Activated CD4-positive, alpha-beta T cell treated with anti-CD3 and anti-CD28 coated beads for 4 hours (primary cell): Measurements from ENCODE around the gene CRTC1.
"Not testable (repeated sequence)": the region's sequence is repeated elsewhere in the genome, so short reads cannot be mapped to it uniquely, and the experiment has no call there.

Experiments
- DNase-seq, 2 donors: peaks; one replicate each; pipeline ENCODE4 v3.0.0-alpha.2; 2020

CRTC1 gene

DNA sequence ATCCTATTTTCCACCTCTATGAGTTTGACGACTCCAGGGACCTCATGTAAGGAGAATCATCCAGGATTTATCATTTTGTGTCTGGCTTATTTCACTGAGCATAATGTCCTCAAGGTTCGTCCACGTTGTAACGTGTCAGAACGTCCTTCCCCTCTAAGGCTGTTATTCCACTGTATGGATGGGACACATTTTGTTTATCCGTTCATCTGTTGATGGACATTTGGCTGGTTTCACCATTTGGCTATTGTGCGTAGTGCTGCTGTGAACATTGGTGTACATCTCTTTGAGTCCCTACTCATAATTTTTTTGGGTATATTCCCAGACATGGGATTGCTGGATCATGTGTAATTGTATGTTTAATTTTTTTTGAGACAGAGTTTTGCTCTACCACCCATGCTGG lies 21.5 kb downstream of the CRTC1 start:
- DNase-seq: no peak

DNA sequence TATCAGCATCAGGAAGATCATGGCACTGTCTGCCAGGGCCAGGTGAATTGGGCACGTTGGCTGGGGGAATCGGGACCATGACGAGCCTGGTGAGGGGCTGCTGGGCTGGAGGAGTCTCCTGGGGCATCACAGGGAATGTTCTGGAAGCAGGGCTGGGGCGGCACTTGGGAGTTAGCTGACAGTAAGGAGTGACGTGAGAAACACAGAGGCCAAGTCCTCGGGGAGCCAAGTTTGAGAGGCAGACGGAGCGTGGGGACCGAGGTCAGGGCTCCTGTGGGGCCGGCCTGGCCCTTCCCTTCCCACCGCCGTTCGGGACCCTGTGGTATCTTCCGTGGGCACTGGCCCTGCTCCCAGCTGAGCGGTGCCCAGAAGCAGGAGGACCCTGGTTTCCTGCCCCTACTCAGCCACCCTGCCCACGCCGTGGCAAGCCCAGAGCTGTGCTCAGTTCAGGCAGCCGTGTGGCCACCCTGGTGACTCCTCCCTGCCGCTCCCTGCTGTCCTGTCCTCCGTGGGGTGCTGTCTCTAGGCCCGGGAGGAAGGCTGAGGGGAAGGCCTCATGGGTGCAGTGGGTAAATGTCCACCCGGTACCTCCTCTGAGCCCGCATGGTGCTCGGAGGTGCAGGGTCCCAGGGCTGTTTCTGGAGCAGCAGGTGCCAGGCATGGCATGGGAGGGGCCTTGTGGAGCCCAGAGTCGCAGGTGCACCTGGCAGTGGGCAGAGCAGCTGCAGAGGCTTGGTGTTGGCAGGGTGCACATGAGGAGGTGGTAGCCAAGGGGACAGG lies 25.2 kb downstream of the CRTC1 start:
- no peak for DNase-seq

DNA sequence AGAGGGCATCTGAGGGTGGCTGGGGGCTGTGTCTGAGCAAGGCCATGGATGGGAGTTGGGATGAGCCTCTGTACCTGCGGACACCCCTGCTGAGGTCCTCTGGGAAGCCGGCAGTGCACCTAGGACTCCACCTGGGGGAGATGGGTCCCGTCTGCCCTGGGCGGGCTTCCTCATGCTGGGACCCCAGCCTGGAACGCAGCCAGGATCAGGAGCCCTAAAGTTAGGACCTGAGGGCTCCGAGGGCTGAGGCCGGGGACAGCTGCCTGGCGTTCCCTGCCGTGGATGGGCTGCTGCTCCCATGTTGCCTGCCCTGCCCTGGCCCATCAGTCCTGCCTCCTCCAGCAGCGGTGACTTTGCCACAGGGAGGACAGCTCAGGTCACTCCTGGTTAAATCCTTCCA lies 26.1 kb downstream of the CRTC1 start:
- DNase-seq: no peak

DNA sequence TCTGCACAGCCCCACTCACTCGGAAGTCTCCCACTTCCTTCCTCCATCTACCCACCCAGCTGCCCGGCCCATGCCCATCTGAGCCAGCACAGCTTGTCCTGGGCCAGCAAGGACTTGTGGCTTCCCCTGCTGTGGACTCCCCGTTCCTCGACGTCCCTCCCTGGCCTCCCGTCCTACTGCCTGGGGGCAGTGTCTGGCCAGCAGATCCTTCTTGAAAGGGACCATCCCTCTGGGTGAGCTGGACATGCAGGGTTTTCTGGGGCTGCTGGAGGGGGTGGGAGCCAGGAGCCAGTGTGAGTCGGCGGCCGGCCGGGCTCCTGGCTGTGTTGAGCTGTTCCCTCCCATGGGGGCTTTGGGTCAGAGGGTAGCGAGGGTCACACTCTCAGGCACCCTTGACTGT lies 26.7 kb downstream of the CRTC1 start:
- DNase-seq: no peak

DNA sequence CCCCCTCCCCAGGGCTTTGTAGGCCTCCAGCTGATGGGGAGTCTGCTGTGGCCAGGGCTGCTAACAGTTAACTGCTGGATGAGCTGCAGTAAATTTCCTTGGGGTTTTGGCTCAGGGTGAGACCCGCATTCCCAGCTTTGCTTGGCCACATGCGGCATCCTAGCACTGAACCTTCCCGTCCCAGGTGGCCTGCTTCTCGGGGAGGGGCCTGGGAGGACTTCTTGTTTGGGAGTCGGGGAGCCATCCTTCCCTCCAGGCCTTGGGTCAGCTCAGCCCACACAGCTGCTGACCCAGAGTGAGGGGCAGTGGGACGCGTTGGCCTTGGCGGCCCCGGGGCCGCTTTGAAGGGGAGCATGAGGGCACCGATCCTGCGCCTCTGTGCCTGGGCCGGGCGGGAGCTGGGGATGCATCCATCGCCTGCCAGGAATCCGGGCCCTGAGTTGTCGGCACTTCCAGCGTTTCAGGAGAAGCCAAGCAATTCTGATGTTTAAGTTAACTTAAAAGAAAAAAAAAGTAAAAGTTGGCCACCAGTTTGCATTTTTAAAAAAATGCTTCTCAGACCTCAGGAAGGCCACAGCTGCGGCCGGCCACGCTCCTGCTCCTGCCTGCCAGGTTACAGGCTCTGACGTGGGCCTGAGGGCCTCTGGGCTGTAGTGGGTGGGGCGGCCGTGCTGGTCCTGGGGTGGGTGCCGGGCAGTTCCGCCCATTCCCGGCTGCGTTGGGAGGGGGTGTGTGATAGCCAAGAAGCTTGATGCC lies 27.7 kb downstream of the CRTC1 start:
- no peak for DNase-seq

DNA sequence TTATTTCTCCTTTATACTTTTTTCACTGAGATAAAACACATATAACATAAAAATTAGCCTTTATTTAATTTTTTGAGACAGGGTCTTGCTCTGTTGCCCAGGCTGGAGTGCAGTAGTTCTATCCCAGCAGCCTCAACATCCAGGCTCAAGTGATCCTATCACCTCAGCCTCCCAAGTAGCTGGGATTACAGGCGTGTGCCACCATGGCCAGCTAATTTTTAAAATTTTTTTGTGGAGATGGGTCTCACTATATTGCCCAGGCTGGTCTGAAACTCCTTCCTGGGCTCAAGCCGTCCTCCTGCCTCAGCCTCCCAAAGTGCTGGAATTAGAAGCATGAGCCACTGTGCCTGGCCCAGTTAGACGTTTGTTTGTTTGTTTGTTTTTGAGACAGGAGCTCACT lies 28.4 kb downstream of the CRTC1 start:
- no peak for DNase-seq

DNA sequence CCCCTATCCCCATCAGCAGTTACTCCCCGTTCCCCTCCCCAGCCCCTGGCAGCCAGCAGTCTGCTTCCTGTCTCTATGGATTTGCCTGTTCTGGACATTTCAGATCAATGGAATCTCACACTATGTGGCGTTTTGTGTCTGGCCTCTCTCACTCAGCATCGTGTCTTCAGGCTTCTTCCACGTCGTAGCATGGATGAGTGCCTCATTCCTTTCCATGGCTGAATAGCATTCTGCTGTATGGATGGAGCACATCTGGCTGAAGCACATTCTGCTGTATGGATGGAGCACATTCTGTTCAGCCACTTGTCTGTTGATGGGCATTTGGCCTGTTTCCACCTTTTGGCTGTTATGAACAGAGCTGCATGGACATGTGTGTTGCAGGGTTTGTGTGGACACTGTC lies 29.5 kb downstream of the CRTC1 start:
- DNase-seq: no peak

DNA sequence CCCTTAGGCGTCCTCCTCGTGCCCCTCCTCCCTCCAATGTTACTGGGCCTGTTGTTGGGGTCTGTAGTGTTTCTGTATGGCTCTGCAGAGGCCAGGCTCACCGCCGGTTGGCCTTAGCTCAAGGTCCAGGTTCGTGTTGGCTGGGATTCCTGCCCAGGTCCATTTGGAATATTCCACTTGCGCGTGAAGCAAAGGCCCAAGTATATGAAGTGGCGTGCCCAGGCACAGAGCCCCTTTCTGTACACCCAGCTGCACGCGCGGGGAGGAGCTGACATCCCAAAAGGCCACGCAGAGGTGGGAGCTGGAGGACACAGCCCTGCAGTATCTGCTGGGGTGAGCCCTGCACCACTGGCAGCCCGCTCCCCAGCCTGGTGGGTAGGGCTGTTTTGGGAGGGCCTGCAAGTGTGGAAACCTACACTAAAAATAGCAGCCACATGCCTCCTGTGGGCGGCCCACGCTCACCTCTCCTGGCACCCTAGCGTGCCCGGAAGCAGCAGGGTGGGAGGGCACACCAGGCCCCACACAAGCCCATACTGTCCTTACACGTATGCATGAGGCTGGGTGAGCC lies 30.2 kb downstream of the CRTC1 start:
- DNase-seq: no peak

DNA sequence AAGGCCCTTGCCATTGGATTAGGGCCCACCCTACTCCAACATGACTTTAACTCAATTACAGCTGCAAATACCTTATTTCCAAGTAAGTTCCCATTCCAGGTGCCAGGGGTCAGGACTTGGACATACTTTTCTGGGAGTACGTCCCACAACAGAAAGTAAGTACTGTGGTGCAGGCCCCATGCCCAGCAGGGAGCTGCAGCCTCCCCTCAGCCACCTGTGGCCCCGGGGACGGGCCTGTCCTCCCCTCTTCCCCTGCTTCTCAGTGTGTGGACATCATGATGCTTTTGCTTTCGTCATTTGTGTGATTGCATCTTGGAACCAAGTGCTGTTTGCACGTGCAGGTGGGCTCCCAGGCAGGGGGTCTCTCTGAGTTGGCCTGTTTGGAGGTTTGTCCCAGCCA lies 31.9 kb downstream of the CRTC1 start:
- DNase-seq: no peak

DNA sequence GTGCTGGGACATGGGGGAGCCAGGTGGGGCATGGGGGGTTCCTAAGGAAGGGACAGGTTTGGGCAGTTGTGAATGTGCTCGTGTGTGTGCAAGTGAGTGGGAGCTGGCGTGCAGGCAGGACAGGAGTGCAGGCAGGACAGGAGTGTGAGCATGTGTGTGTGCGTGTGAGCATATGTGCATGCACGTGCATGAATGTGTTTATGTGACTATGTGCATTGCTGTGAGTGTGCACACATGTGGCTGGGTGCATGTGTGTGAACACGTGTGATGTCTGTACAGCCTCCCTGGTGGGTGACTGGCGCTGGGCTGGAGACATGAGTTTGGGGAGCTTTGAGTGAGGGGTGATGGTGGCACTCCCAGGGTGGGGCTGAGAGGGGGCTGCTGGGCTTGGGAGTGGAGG lies 33.4 kb downstream of the CRTC1 start:
- DNase-seq: no peak

DNA sequence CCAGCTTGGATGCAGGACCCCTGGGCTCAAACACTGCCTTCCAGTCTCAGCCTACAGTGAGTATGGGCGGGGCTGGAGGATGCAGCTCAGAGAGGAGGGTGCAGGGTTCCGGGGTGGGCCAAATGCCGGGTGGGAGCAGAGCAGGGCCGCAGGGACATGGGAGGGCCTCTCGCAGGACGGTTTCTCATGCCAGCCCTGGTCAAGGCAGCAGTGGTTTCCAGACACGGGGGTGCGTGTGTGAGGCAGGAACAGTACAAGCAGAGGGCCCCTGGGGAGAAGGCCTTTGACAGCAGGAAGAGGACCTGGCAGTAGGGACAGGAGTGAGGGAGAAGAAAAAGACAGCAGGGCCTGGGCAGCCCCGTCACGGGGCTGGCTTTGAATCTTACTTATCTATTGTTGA lies 34.1 kb downstream of the CRTC1 start:
- DNase-seq: no peak

DNA sequence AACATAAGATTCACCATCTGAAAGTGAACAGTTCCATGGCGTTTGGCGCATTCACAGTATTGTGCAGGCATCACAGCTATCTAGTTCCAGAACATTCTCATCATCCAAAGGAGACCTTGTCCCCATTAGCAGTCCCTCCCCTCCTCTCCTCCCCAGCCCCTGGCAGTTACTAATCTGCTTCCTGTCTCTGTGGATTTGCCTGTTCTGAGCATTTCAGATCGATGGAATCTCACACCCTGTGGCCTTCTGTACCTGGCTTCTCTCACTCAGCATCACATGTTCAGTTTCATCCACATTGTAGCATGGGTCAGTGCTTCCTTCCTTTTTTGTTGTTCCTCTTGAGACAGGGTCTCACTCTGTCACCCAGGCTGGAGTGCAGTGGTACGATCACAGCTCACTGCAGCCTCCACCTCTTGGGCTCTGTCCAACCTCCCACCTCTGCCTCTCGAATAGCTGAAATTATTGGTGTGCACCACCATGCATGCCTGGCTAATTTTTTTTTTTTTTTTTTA lies 34.6 kb downstream of the CRTC1 start:
- DNase-seq: no peak

DNA sequence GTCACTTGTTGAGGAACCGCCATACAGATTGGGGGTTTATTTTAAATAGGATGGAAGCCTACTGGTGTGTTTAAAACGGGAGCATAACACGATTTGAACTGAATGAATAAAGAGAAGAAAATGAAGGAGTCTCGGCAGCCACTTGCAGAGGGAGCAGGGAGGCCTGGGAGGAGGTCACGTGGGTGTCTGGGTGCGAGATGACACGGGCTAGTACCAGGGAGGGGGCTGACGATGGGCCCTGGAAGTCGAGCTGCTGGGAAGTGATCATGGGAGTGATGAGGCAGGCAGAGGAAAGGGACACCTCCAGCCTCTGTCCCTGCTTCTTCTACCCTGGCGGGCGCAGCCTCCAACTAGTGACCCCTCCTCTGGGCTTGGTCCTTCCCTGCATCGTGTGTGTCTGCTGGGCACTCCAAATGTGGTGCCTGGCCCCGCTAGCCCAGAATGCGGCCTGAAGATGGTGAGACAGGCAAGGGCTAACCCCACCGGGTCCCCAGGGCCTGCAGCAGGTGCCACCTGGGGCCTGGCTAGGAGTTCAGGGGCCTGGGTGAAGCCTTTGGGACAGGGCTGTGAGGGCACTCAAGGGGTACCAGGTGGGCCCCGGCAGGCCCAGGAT lies 35.5 kb downstream of the CRTC1 start:
- no peak for DNase-seq

DNA sequence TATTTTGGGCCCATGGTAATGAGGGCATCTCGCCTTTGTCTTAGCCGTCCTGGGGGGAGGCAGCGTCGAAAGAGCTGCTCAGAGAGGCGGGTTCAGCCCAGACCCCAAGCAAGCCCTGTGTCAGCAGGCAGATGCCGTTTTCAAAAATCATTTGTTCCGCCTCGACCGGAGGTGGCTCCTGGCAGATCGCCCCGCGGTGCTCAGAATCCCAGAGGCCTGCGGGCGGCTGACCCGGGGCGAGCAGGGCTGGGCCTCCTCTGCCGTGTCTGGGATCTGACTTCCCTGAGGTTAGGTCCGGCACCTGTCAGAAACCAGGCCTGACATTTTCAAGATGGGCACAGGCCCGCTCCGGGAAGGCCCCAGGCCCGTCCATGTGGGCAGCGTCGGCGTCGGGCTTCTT lies 36.1 kb downstream of the CRTC1 start:
- no peak for DNase-seq

DNA sequence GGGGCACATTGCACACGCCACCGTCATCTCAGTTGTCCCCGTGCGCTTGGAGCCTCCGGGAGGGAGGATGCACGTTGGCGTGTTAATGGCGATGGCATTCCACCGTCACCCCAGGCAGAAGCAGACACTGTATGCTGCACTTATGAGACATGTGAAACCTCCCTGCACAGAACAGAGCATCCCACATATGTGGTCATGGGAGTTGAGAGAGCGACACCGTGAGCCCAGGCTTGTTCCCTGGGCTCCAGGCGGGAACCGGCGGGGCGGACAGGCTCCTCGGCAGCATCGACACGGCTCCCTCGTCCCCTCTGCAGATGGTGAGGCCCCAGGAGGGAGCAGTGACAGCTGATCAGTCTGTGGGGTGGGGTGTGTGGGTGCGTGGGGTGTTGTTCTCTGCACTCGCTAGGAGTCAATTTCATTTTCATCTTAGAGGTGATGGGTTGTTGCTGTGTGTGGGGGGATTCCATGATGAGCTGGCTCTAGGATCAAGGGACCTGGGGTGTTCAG lies 40.4 kb downstream of the CRTC1 start:
- DNase-seq: no peak

DNA sequence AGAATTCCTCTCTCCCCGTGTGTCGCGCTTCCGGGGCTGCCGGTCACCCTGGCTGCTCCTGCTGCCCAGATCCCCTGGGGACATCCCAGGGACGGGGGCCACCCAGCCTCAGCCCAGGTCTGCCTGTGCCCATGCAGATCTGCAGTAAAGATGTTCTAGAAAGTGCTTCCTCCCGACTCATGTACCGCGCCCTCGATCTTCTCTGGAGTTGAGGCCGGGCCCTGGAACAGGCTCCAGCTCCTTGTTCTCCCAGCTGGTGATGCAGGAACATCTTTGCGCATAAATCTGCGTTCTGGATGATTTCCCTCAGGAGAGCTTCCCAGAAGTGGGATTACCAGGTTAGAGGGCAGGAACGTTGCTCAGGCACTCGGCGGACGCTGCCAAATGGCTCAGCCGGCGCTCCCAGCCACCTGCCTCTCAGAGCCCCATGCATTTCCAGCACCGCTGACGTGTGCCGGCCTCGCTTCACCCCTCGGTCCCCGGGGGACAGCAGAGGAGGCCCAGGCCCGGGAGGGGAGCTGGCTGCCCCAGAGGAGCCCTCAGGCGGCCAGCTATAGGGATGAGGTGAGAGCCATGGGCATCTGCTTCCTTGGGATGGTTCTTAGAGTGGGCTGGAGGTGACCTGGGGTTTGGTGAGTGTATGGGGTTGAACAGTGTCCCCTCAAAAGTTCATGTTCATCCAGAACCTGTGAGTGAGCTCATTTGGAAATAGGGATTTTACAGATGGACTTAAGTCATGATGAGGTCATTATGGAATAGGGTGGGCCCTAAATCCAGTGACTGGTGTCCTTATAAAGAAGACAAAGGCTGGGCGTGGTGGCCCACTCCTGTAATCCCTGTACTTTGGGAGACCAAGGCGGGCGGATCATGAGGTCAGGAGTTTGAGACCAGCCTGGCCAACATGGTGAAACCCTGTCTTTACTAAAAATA lies 42.6 kb downstream of the CRTC1 start:
- DNase-seq: no peak

DNA sequence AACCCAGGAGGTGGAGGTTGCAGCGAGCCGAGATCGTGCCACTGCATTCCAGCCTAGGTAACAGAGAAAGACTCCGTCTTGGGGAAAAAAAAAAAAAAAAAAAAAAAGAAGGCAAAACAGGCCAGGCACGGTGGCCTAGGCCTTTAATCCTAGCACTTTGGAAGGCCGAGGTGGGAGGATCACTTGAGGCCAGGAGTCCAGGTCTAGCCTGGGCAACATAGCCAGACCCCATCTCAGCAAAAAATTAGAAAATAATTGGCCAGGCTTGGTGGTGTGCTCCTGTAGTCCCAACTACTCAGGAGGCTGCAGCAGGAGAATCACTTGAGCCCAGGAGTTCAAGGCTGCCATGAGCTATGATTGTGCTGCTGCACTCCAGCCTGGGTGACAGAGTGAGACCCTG lies 43.4 kb downstream of the CRTC1 start:
- DNase-seq: no peak

DNA sequence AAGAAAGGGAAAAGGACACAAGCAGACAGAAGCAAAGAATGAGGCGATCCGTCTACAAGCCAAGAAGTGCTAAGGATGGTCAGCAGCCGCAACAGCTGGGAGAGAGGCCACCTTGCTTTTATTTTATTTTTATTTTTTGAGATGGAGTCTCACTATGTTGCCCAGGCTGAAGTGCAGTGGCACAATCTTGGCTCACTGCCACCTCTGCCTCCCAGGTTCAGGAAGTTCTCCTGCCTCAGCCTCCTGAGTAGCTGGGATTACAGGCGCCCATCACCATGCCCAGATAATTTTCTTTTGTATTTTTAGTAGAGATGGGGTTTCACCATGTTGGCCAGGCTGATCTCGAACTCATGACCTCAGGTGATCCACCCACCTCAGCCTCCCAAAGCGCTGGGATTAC lies 44.1 kb downstream of the CRTC1 start:
- not testable (repeated sequence) for DNase-seq

DNA sequence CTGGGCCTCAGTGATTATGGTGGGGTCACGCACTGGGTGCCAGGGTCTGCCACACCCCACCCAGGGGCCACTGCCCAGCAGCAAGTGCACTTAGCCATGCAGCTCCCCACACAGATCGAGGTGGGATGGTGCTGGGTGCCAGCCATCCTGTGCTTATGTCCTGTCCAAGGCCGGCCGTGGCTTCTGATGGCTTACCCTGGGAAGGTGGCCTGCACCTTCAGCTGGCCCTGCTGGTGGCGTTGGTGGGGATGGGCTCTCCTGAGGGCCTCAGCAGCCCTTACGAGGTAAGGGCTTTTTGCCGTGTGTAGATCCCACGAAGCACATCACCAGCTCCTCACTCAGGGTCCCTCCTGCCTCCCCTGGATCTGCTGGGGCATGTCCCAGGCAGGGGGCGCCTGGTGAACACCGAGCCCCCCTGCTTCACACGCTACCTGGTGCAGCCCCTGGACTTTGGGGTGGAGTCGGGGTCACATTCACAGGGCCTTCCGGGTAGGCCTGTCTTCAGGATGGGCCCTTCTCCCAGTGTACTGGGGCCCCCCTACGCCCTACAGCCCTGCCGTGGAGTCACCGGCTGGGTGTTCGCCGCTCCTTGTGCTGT lies 46.6 kb downstream of the CRTC1 start:
- no peak for DNase-seq

DNA sequence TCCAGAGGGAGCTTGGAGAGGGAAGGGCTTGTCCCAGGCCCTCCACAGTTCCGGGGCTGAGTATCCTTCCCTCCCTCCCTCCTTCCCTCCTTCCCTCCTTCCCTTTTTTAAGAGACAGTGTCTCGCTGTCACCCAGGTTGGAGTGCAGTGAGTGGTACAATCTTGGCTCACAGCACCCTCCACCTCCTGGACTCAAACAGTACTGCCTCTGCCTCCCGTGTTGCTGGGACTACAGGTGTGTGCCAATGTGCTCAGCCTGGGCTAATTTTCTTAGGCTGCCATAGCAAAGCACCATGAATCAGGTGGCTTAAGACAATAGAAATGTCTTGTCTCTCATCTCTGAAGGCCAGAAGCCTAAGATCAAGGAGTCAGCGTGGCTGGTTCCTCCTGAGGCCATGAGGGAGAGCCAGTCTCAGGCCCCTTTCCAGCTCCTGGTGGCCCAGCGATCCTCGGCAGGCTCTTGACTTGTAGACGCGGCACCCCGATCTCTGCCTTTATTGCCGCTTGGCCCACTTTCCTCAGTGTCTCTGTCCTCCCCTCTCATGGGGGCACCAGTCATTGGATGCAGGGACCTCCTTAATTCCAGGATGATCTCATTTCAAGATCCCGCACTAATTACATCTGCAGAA lies 47.5 kb downstream of the CRTC1 start:
- DNase-seq: no peak

DNA sequence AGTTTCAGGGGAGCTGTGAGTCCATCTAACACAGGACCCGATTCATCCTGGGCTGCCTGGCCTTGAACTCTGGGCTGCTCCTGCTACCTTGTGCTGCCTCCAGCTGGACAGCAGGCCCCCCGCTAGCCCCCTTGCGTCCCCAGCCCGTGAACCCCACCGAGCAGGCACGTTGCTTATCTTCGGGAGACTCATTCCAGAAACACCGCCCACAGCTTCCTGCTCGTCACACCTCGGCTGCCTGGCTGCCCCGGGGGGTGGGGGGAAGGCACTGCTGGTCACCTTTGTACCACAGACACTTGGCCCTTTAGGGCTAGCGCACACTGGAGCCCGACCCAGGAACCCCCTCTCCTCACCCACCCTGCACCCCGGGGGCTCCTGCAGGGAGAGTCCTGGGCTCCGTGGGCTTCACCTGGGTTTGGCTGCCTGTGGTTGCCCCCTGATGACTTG lies 48.1 kb downstream of the CRTC1 start:
- no peak for DNase-seq
